ENCODE measurements around the gene PLEKHA7.

PLEKHA7 gene

GRCh38 chr11:16804104-16804947, 209.9 kb downstream of the PLEKHA7 start:
- no peak for DNase-seq

GRCh38 chr11:16801288-16801980, 212.8 kb downstream of the PLEKHA7 start:
- no peak for DNase-seq

- no peak for DNase-seq
Measured at GRCh38 chr11:16800382-16800781, 213.8 kb downstream of the PLEKHA7 start.

- no peak for DNase-seq
Measured at GRCh38 chr11:16799890-16800289, 214.3 kb downstream of the PLEKHA7 start.

- peak in 1 of 2 donors; percentile 49 for DNase-seq
Measured at GRCh38 chr11:16799221-16799620, 215.0 kb downstream of the PLEKHA7 start.

GRCh38 chr11:16797776-16798175, 216.4 kb downstream of the PLEKHA7 start:
- no peak for DNase-seq

- no peak for DNase-seq
Measured at GRCh38 chr11:16796311-16796710, 217.9 kb downstream of the PLEKHA7 start.

- peak in 1 of 2 donors; percentile 76 for DNase-seq
Measured at GRCh38 chr11:16795146-16795545, 219.1 kb downstream of the PLEKHA7 start.

- DNase-seq = no peak
Measured at GRCh38 chr11:16794047-16794818, 220.0 kb downstream of the PLEKHA7 start.

- DNase-seq = no peak
Measured at GRCh38 chr11:16793511-16793910, 220.7 kb downstream of the PLEKHA7 start.

- no peak for DNase-seq
Measured at GRCh38 chr11:16793009-16793408, 221.2 kb downstream of the PLEKHA7 start.

GRCh38 chr11:16792426-16792825, 221.8 kb downstream of the PLEKHA7 start:
- peak in 1 of 2 donors; percentile 60 for DNase-seq

GRCh38 chr11:16791191-16791961, 222.8 kb downstream of the PLEKHA7 start:
- peak in 1 of 2 donors; percentile 31 for DNase-seq

GRCh38 chr11:16790486-16791190, 223.6 kb downstream of the PLEKHA7 start:
- peak in 1 of 2 donors; percentile 79 for DNase-seq

- no peak for DNase-seq
Measured at GRCh38 chr11:16789560-16790485, 224.4 kb downstream of the PLEKHA7 start.

- no peak for DNase-seq
Measured at GRCh38 chr11:16789063-16789420, 225.2 kb downstream of the PLEKHA7 start.

GRCh38 chr11:16788141-16789062, 225.8 kb downstream of the PLEKHA7 start:
- DNase-seq = peak; percentile 30 to 48

- DNase-seq = no peak
Measured at GRCh38 chr11:16787035-16787742, 227.0 kb downstream of the PLEKHA7 start.

GRCh38 chr11:16786131-16786530, 228.1 kb downstream of the PLEKHA7 start:
- no peak for DNase-seq
